H1 (cell line): Measurements from ENCODE around the gene ADRA2B. TPM values are rescaled to one million over a fixed set of nuclear protein-coding genes. Genes with fewer than 3 reads are reported as not detected.

Source experiments
- CREB1 ChIP-seq: IDR thresholded peaks from 2 replicates; pipeline ENCODE4 v1.6.1; 2012; ENCODE audit warnings: inconsistent platforms
- CTBP2 ChIP-seq: IDR thresholded peaks from 2 replicates; pipeline ENCODE4 v1.7.0; 2011; ENCODE audit warnings: borderline replicate concordance, mild to moderate bottlenecking, moderate library complexity, mixed read lengths, low read length; ENCODE audit not compliant: insufficient read depth, insufficient read length
- FOSL1 ChIP-seq: IDR thresholded peaks from 2 replicates; pipeline ENCODE4 v1.6.1; 2011; ENCODE audit warnings: mild to moderate bottlenecking, low read depth, low read length, moderate library complexity; ENCODE audit not compliant: insufficient read depth
- JUND ChIP-seq: IDR thresholded peaks from 2 replicates; pipeline ENCODE4 v1.6.1; 2011; ENCODE audit warnings: mild to moderate bottlenecking, improper control_type of control experiment, low read length
- KDM5A ChIP-seq: fragments of 200-600 bp; IDR thresholded peaks from 2 replicates; pipeline ENCODE4 v1.7.1; 2012; ENCODE audit warnings: mild to moderate bottlenecking, low read length, inconsistent platforms, mixed read lengths
- MAFK ChIP-seq: IDR thresholded peaks from 2 replicates; pipeline ENCODE4 v1.6.1; 2012; ENCODE audit warnings: low read depth, mild to moderate bottlenecking, improper control_type of control experiment, low read length
- POU5F1 ChIP-seq: IDR thresholded peaks from 2 replicates; pipeline ENCODE4 v1.6.1; 2011; ENCODE audit warnings: low read depth, mild to moderate bottlenecking, low read length, moderate library complexity
- SP4 ChIP-seq: IDR thresholded peaks from 2 replicates; pipeline ENCODE4 v1.6.1; 2012; ENCODE audit warnings: low read length, inconsistent platforms
- TAF7 ChIP-seq: optimal IDR thresholded peaks from 2 replicates; pipeline ENCODE3; 2011; ENCODE audit warnings: low read depth, mild to moderate bottlenecking, inconsistent platforms, low read length, moderate library complexity, borderline replicate concordance
- TCF12 ChIP-seq: IDR thresholded peaks from 2 replicates; pipeline ENCODE4 v1.6.1; 2011; ENCODE audit warnings: low read depth, mild to moderate bottlenecking, low read length
- polyA plus RNA-seq, 7 experiments: library from polyadenylated mRNA; depleted of rRNA in 3 of 7; stranded (reverse) in 5 of 7; unstranded in 2 of 7; fragments of >200 nt in 5 of 7; fragments of 200-250 nt in 2 of 7; gene quantifications; 1 replicate in 5 of 7; 2 replicates in 1 of 7; 4 replicates in 1 of 7; pipeline versions ENCODE4 v1.2.1 to v1.2.3, GENCODE V29; 2011 to 2013; ENCODE audit warnings: missing spikeins in 2 of 7, mixed read lengths in 2 of 7
- total RNA-seq: library from RNA; stranded (reverse); fragmentation: NEBNext Ultra II Directional; extraction: Animal tissue kit (Norgen Biotek cat#: 25700); gene quantifications from 2 replicates; pipeline ENCODE4 v1.2.1, GENCODE V29; 2021
- TF ChIP-seq, protein P1 (sequence below): fragments of 300-600 bp; sonication (generic); IDR thresholded peaks from 2 replicates; pipeline ENCODE4 v1.7.1; 2012; ENCODE audit warnings: low read length, moderate library complexity, mild to moderate bottlenecking, inconsistent platforms; ENCODE audit not compliant: insufficient replicate concordance
- TF ChIP-seq, protein P2 (sequence below): IDR thresholded peaks from 2 replicates; pipeline ENCODE4 v1.6.1; 2012; ENCODE audit warnings: inconsistent platforms

ADRA2B gene
- total and polyA plus RNA-seq, 2 of the 8 experiments (the other 6 are each of a cell fraction or from before 2014, with no cell fraction given): 5.8 to 6.5 TPM

DNA sequence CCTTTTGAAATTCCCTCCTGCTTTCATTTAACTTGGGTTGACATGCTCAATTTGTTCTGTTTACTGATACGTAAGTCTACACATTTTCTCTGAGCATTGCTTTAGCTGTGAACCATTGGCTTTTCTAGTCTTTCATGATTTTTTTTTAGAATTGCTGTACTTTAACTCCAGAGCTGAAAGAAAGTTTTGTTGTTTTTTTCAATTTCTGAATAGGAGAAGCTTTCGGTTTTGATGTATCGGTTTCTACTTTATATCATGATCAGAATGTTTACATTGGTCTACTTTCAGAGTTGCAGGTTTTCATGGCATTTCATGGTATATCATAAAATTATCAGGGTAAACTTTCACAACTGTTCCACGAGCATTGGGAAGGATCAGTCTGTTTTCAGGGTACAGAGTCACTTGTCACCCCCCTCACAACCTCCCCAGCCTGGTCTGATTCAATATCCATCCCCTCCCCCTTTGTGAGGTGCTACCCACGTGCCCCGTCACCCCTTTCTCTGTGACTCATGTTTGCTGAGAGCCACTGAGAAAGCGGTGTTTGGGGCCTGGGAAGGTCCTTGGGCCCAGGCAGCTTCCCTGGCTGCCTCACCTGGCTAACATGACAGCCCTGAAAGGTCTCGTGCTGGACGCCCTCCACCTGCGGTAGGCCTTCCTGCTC is 14.9 kb upstream of the ADRA2B start (continued):
- TF ChIP-seq, protein P1, sequence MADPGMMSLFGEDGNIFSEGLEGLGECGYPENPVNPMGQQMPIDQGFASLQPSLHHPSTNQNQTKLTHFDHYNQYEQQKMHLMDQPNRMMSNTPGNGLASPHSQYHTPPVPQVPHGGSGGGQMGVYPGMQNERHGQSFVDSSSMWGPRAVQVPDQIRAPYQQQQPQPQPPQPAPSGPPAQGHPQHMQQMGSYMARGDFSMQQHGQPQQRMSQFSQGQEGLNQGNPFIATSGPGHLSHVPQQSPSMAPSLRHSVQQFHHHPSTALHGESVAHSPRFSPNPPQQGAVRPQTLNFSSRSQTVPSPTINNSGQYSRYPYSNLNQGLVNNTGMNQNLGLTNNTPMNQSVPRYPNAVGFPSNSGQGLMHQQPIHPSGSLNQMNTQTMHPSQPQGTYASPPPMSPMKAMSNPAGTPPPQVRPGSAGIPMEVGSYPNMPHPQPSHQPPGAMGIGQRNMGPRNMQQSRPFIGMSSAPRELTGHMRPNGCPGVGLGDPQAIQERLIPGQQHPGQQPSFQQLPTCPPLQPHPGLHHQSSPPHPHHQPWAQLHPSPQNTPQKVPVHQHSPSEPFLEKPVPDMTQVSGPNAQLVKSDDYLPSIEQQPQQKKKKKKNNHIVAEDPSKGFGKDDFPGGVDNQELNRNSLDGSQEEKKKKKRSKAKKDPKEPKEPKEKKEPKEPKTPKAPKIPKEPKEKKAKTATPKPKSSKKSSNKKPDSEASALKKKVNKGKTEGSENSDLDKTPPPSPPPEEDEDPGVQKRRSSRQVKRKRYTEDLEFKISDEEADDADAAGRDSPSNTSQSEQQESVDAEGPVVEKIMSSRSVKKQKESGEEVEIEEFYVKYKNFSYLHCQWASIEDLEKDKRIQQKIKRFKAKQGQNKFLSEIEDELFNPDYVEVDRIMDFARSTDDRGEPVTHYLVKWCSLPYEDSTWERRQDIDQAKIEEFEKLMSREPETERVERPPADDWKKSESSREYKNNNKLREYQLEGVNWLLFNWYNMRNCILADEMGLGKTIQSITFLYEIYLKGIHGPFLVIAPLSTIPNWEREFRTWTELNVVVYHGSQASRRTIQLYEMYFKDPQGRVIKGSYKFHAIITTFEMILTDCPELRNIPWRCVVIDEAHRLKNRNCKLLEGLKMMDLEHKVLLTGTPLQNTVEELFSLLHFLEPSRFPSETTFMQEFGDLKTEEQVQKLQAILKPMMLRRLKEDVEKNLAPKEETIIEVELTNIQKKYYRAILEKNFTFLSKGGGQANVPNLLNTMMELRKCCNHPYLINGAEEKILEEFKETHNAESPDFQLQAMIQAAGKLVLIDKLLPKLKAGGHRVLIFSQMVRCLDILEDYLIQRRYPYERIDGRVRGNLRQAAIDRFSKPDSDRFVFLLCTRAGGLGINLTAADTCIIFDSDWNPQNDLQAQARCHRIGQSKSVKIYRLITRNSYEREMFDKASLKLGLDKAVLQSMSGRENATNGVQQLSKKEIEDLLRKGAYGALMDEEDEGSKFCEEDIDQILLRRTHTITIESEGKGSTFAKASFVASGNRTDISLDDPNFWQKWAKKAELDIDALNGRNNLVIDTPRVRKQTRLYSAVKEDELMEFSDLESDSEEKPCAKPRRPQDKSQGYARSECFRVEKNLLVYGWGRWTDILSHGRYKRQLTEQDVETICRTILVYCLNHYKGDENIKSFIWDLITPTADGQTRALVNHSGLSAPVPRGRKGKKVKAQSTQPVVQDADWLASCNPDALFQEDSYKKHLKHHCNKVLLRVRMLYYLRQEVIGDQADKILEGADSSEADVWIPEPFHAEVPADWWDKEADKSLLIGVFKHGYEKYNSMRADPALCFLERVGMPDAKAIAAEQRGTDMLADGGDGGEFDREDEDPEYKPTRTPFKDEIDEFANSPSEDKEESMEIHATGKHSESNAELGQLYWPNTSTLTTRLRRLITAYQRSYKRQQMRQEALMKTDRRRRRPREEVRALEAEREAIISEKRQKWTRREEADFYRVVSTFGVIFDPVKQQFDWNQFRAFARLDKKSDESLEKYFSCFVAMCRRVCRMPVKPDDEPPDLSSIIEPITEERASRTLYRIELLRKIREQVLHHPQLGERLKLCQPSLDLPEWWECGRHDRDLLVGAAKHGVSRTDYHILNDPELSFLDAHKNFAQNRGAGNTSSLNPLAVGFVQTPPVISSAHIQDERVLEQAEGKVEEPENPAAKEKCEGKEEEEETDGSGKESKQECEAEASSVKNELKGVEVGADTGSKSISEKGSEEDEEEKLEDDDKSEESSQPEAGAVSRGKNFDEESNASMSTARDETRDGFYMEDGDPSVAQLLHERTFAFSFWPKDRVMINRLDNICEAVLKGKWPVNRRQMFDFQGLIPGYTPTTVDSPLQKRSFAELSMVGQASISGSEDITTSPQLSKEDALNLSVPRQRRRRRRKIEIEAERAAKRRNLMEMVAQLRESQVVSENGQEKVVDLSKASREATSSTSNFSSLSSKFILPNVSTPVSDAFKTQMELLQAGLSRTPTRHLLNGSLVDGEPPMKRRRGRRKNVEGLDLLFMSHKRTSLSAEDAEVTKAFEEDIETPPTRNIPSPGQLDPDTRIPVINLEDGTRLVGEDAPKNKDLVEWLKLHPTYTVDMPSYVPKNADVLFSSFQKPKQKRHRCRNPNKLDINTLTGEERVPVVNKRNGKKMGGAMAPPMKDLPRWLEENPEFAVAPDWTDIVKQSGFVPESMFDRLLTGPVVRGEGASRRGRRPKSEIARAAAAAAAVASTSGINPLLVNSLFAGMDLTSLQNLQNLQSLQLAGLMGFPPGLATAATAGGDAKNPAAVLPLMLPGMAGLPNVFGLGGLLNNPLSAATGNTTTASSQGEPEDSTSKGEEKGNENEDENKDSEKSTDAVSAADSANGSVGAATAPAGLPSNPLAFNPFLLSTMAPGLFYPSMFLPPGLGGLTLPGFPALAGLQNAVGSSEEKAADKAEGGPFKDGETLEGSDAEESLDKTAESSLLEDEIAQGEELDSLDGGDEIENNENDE: no peak
- TF ChIP-seq, protein P2, sequence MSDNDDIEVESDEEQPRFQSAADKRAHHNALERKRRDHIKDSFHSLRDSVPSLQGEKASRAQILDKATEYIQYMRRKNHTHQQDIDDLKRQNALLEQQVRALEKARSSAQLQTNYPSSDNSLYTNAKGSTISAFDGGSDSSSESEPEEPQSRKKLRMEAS: no peak
- TF ChIP-seq JUND (no peak), TCF12 (no peak), MAFK (no peak), CTBP2 (no peak), CREB1 (no peak), POU5F1 (no peak), SP4 (no peak), TAF7 (no peak), FOSL1 (no peak), KDM5A (no peak)
